Endodermal cell (in vitro differentiated cells): Measurements from ENCODE around the gene CSRNP2. TPM values are rescaled to one million over a fixed set of nuclear protein-coding genes. Genes with fewer than 3 reads are reported as not detected.

ENCODE experiments used
- DNase-seq: peaks from one replicate; pipeline ENCODE4 v3.0.0-alpha.2; 2017
- H3K27ac ChIP-seq: 2 replicates; pipeline ENCODE4 v1.5.1; 2013; ENCODE audit warnings: mild to moderate bottlenecking, low read depth, low read length, moderate library complexity
- H3K27me3 ChIP-seq: 2 replicates; pipeline ENCODE4 v1.6.1; 2013; ENCODE audit warnings: mild to moderate bottlenecking, low read length, moderate library complexity; ENCODE audit not compliant: insufficient read depth, control insufficient read depth, poor library complexity, severe bottlenecking
- H3K36me3 ChIP-seq: 2 replicates; pipeline ENCODE4 v1.7.0; 2013; ENCODE audit warnings: mild to moderate bottlenecking, low read length, moderate library complexity; ENCODE audit not compliant: control insufficient read depth, insufficient read depth
- H3K4me1 ChIP-seq: one replicate; pipeline ENCODE4 v1.7.0; 2013; ENCODE audit warnings: low read length; ENCODE audit not compliant: control insufficient read depth, insufficient read depth
- H3K4me3 ChIP-seq: 2 replicates; pipeline ENCODE4 v1.5.1; 2013; ENCODE audit warnings: mild to moderate bottlenecking, low read length, moderate library complexity
- H3K9ac ChIP-seq: 2 replicates; pipeline ENCODE4 v1.6.1; 2013; ENCODE audit warnings: mild to moderate bottlenecking, low read length, moderate library complexity; ENCODE audit not compliant: poor library complexity, severe bottlenecking; ENCODE audit errors: extremely low read depth
- H3K9me3 ChIP-seq: 2 replicates; pipeline ENCODE4 v1.6.1; 2013; ENCODE audit warnings: mild to moderate bottlenecking, low read length, moderate library complexity; ENCODE audit not compliant: control insufficient read depth
- H3K27ac Mint-ChIP-seq: 2 replicates; pipeline ENCODE4 v1.8.0; 2020; ENCODE audit warnings: mixed read lengths
- H3K27me3 Mint-ChIP-seq: 2 replicates; pipeline ENCODE4 v1.8.0; 2021; ENCODE audit warnings: mild to moderate bottlenecking, mixed read lengths; ENCODE audit not compliant: insufficient read depth
- H3K36me3 Mint-ChIP-seq: 2 replicates; pipeline ENCODE4 v1.8.0; 2020; ENCODE audit warnings: low read depth, mixed read lengths
- H3K4me1 Mint-ChIP-seq: 2 replicates; pipeline ENCODE4 v1.8.0; 2020; ENCODE audit warnings: mixed read lengths
- H3K4me3 Mint-ChIP-seq: 2 replicates; pipeline ENCODE4 v1.8.0; 2020; ENCODE audit warnings: mild to moderate bottlenecking, moderate library complexity, mixed read lengths
- H3K9me3 Mint-ChIP-seq: 2 replicates; pipeline ENCODE4 v1.8.0; 2020; ENCODE audit warnings: mild to moderate bottlenecking, mixed read lengths
- WGBS, 2 experiments: methylation state at CpG; one replicate each; pipeline versions ENCODE4 v1.1.5 to v1.1.7; 2013; ENCODE audit warnings: missing lambda C conversion rate in 2 of 2, mixed read lengths in 1 of 2; ENCODE audit not compliant: insufficient coverage in 1 of 2, insufficient read length in 1 of 2; 5-methylcytosine and 5-hydroxymethylcytosine counted together
- total RNA-seq, 2 donors: library from RNA; stranded (reverse); fragmentation: NEBNext Ultra II Directional in 1 of 2; extraction: Animal tissue kit (Norgen Biotek cat#: 25700) in 1 of 2; gene quantifications; 2 replicates in 1 of 2; 3 replicates in 1 of 2; pipeline ENCODE4 v1.2.1, GENCODE V29; 2021
- TF ChIP-seq, protein P1 (sequence below): fragments of 200-600 bp; sonication (generic); conservative IDR thresholded peaks from 2 replicates; pipeline ENCODE4 v1.5.0; 2021; ENCODE audit warnings: antibody characterized with exemption, mild to moderate bottlenecking

The CSRNP2 gene
- total RNA-seq, 2 donors from 2014 or later: 45.7 to 52.1 TPM

DNA sequence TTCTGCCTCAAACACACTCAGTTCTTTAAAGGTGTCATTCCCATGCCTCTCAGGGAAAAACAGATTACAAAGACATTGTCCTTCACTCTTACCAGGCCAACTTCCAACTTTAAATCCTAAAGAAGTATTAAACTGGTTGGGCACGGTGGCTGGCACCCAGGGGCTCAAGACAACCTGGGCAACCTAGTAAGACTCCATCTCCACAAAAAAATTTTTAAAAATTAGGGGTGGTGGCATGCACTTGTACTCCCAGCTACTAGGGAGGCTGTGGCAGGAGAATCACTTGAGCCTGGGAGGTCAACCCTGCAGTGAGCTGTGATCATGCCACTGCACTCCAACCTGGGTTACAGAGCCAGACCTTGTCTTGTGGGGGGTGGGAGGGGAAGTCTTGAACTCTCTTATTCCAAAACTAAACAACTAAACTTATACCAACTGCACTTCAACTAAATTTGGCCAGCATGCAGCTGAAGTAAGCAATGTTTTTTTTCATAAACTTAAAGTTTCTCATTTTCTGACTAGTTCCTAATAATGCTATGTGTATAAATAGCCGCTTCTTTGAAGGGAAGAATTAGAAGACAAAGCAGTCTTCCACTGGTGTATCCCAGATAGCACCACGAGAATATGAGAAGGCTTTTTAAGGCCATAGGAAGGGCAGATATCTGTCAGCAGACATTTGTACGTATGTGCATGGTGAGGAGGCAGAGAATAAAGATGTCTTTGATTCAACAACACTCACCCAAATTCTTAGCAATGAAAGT lies 59.6 kb downstream of the CSRNP2 start:
- no peak overlapping the region for H3K9ac ChIP-seq
- no peak overlapping the region for H3K27ac ChIP-seq
- no peaks in the 10 kb centered on the region for H3K36me3 ChIP-seq
- Mint-ChIP-seq H3K4me3 (peak overlapping the region; percentile 71), H3K4me1 (peaks cover 26% of the 10 kb centered on the region), H3K27me3 (no peaks in the 10 kb centered on the region), H3K27ac (peak overlapping the region; percentile 93), H3K36me3 (no peaks in the 10 kb centered on the region), H3K9me3 (no peaks in the 10 kb centered on the region)
- no peaks in the 10 kb centered on the region for H3K4me1 ChIP-seq
- H3K27me3 ChIP-seq: no peaks in the 10 kb centered on the region
- H3K4me3 ChIP-seq: peak overlapping the region; percentile 99
- WGBS, 2 experiments: 92 to 100% methylated on average over 3 to 4 of the region's 4 CpGs
- H3K9me3 ChIP-seq: no peaks in the 10 kb centered on the region
- DNase-seq: no peak
- TF ChIP-seq, protein P1, sequence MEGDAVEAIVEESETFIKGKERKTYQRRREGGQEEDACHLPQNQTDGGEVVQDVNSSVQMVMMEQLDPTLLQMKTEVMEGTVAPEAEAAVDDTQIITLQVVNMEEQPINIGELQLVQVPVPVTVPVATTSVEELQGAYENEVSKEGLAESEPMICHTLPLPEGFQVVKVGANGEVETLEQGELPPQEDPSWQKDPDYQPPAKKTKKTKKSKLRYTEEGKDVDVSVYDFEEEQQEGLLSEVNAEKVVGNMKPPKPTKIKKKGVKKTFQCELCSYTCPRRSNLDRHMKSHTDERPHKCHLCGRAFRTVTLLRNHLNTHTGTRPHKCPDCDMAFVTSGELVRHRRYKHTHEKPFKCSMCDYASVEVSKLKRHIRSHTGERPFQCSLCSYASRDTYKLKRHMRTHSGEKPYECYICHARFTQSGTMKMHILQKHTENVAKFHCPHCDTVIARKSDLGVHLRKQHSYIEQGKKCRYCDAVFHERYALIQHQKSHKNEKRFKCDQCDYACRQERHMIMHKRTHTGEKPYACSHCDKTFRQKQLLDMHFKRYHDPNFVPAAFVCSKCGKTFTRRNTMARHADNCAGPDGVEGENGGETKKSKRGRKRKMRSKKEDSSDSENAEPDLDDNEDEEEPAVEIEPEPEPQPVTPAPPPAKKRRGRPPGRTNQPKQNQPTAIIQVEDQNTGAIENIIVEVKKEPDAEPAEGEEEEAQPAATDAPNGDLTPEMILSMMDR: no peak

- TF ChIP-seq, protein P1: no peak
- no peaks in the 10 kb centered on the region for H3K27me3 ChIP-seq
- Mint-ChIP-seq H3K27ac (no peak overlapping the region), H3K9me3 (no peaks in the 10 kb centered on the region), H3K27me3 (no peaks in the 10 kb centered on the region), H3K4me1 (peaks cover 15% of the 10 kb centered on the region), H3K36me3 (peaks cover 1% of the 10 kb centered on the region), H3K4me3 (no peak overlapping the region)
- no peak overlapping the region for H3K4me3 ChIP-seq
- H3K36me3 ChIP-seq: no peaks in the 10 kb centered on the region
- no peaks in the 10 kb centered on the region for H3K9me3 ChIP-seq
- 88% methylated on average over 1 of the region's 1 CpG; no CpG with 5 or more reads in 1 of the 2 experiments for WGBS, 2 experiments
- no peaks in the 10 kb centered on the region for H3K4me1 ChIP-seq
- no peak for DNase-seq
- no peak overlapping the region for H3K9ac ChIP-seq
- H3K27ac ChIP-seq: no peak overlapping the region
Observed at GRCh38 chr12:51021694-51022093, 61.7 kb downstream of the CSRNP2 start.

GRCh38 chr12:51020448-51021182 lies 62.8 kb downstream of the CSRNP2 start:
- H3K27me3 Mint-ChIP-seq: no peaks in the 10 kb centered on the region
- H3K9me3 ChIP-seq: no peaks in the 10 kb centered on the region
- H3K27me3 ChIP-seq: no peaks in the 10 kb centered on the region
- no peak overlapping the region for H3K9ac ChIP-seq
- peaks cover 2% of the 10 kb centered on the region for H3K36me3 Mint-ChIP-seq
- TF ChIP-seq, protein P1: no peak
- H3K4me1 Mint-ChIP-seq: peaks cover 15% of the 10 kb centered on the region
- H3K4me1 ChIP-seq: no peaks in the 10 kb centered on the region
- H3K4me3 ChIP-seq: no peak overlapping the region
- no peak overlapping the region for H3K27ac ChIP-seq
- H3K36me3 ChIP-seq: no peaks in the 10 kb centered on the region
- 92 to 96% methylated on average over 5 to 7 of the region's 7 CpGs for whole genome bisulfite sequencing, 2 experiments
- H3K9me3 Mint-ChIP-seq: no peaks in the 10 kb centered on the region
- no peak overlapping the region for H3K4me3 Mint-ChIP-seq
- DNase-seq: no peak
- no peak overlapping the region for H3K27ac Mint-ChIP-seq
